K562 (cell line): ENCODE measurements around the gene SLC48A1. TPM values are rescaled to one million over a fixed set of nuclear protein-coding genes. Genes with fewer than 3 reads are reported as not detected.
A peak's percentile ranks its signal among the peaks of the same experiment; 100 is the strongest.

Source experiments
- ATAC-seq: fragments of 200-7000 bp; cut with Tn5 transposase; 3 replicates; pipeline ENCODE4 v1.9.1; 2020; ENCODE audit warnings: moderate library complexity
- BruUV-seq: library from RNA; stranded (reverse); fragments of 400-500 nt; replicated peaks from 2 replicates; lab custom pipeline; 2021; lab: Mats Ljungman, UMichigan
- CTCF ChIA-PET: fragments of 300-600 bp; formaldehyde crosslinking; extraction: SDS; loops from one replicate; lab custom pipeline; 2021; ENCODE audit warnings: low intra/inter-chr PET ratio; lab: Yijun Ruan, JAX
- POLR2A ChIA-PET: fragments of 300-600, 350-650 bp; sonication (Branson Sonifier 250); formaldehyde crosslinking; extraction: SDS; loops from one replicate; lab custom pipeline; 2021; ENCODE audit warnings: antibody characterized with exemption, inconsistent platforms; lab: Yijun Ruan, JAX
- DNase-seq, 4 experiments: peaks; one replicate each; pipeline versions ENCODE4 v3.0.0 to v3.0.0-alpha.2; 2011 to 2018; ENCODE audit warnings: low spot score in 3 of 4, mixed read lengths in 3 of 4; ENCODE audit errors: extremely low read depth in 1 of 4
- FAIRE-seq: peaks from 2 replicates; lab custom pipeline; 2011; peaks lifted over from hg19 to GRCh38; lab: Jason Lieb, UNC
- H2AFZ ChIP-seq: 2 replicates; pipeline ENCODE4 v1.6.0; 2011; ENCODE audit warnings: low read depth, low read length, control low read depth, inconsistent platforms
- H3K27ac ChIP-seq: fragments of 200-600 bp; 3 replicates; pipeline ENCODE4 v1.8.0; 2011; ENCODE audit warnings: low read depth, mild to moderate bottlenecking, control low read depth, inconsistent platforms, low read length, moderate library complexity, mixed read lengths; ENCODE audit errors: extremely low read depth
- H3K27me3 ChIP-seq, 2 experiments: fragments of 300-600 bp in 1 of 2; 2 replicates in 1 of 2; 3 replicates in 1 of 2; pipeline versions ENCODE4 v1.6.0 to v1.8.0; 2011; ENCODE audit warnings: inconsistent platforms in 2 of 2, low read length in 2 of 2, mild to moderate bottlenecking in 1 of 2, mixed read lengths in 1 of 2, moderate library complexity in 1 of 2; ENCODE audit not compliant: control insufficient read depth in 2 of 2, insufficient read depth in 2 of 2
- H3K36me3 ChIP-seq: fragments of 300-600 bp; 3 replicates; pipeline ENCODE4 v1.8.0; 2011; ENCODE audit warnings: mild to moderate bottlenecking, low read length, inconsistent platforms; ENCODE audit not compliant: control insufficient read depth, insufficient read depth
- H3K4me1 ChIP-seq, 2 experiments: fragments of 200-600 bp in 1 of 2; replicated peaks in 1 of 2; 2 replicates in 1 of 2; 3 replicates in 1 of 2; pipeline versions ENCODE4 v1.5.1 to v1.8.0; 2011; ENCODE audit warnings: inconsistent platforms in 2 of 2, low read length in 2 of 2, mild to moderate bottlenecking in 1 of 2, mixed read lengths in 1 of 2, moderate library complexity in 1 of 2; ENCODE audit not compliant: control insufficient read depth in 2 of 2, insufficient read depth in 2 of 2
- H3K4me2 ChIP-seq: 2 replicates; pipeline ENCODE4 v1.6.1; 2011; ENCODE audit warnings: low read length, control low read depth, inconsistent platforms, mixed read lengths; ENCODE audit not compliant: insufficient read depth
- H3K4me3 ChIP-seq: fragments of 200-600 bp; sonication (generic), shearing (Covaris generic); 2 replicates; pipeline ENCODE4 v1.5.1; 2016; ENCODE audit warnings: control low read depth, inconsistent platforms
- H3K79me2 ChIP-seq: fragments of 200-600 bp; 3 replicates; pipeline ENCODE4 v1.8.0; 2011; ENCODE audit warnings: low read length, inconsistent platforms; ENCODE audit not compliant: control insufficient read depth, insufficient read depth
- H3K9ac ChIP-seq, 2 experiments: 2 replicates each; pipeline versions ENCODE4 v1.6.0 to v1.6.1; 2011; ENCODE audit warnings: low read depth in 2 of 2, low read length in 2 of 2, control low read depth in 1 of 2, inconsistent platforms in 1 of 2, mild to moderate bottlenecking in 1 of 2, mixed read lengths in 1 of 2; ENCODE audit not compliant: insufficient read depth in 1 of 2
- H3K9me1 ChIP-seq: one replicate; pipeline ENCODE4 v1.6.0; 2011; ENCODE audit warnings: inconsistent platforms, mild to moderate bottlenecking, low read length, moderate library complexity; ENCODE audit not compliant: control insufficient read depth, insufficient read depth
- H3K9me3 ChIP-seq: replicated peaks from 2 replicates; pipeline ENCODE4 v1.5.1; 2011; ENCODE audit warnings: low read depth, low read length, inconsistent platforms; ENCODE audit not compliant: control insufficient read depth, insufficient read depth
- H4K20me1 ChIP-seq: replicated peaks from 2 replicates; pipeline ENCODE4 v1.6.1; 2011; ENCODE audit warnings: low read length, inconsistent platforms, mixed read lengths; ENCODE audit not compliant: control insufficient read depth, insufficient read depth
- BACH1 ChIP-seq: fragments of 200-800 bp; sonication (Bioruptor generic); IDR thresholded peaks from 2 replicates; pipeline ENCODE4 v1.6.1; 2016; ENCODE audit warnings: missing genetic modification characterization, missing compliant biosample characterization
- BCOR ChIP-seq: fragments of 450-650 bp; IDR thresholded peaks from 2 replicates; pipeline ENCODE4 v1.6.1; 2016
- BRD4 ChIP-seq: fragments of 200-600 bp; sonication (generic); IDR thresholded peaks from 2 replicates; pipeline ENCODE4 v1.6.1; 2017; ENCODE audit warnings: inconsistent platforms
- CREB5 ChIP-seq: fragments of 250-450 bp; sonication (Bioruptor Pico); IDR thresholded peaks from 2 replicates; pipeline ENCODE4 v1.5.0; 2020; ENCODE audit warnings: mild to moderate bottlenecking
- CTBP1 ChIP-seq: fragments of 450-650 bp; IDR thresholded peaks from 2 replicates; pipeline ENCODE4 v1.6.1; 2016; ENCODE audit warnings: borderline replicate concordance
- EP400 ChIP-seq: fragments of 450-650 bp; IDR thresholded peaks from 2 replicates; pipeline ENCODE4 v1.6.1; 2017; ENCODE audit warnings: antibody characterized with exemption, mild to moderate bottlenecking, moderate library complexity
- LARP7 ChIP-seq: fragments of 450-650 bp; IDR thresholded peaks from 2 replicates; pipeline ENCODE4 v1.6.1; 2016
- MCM3 ChIP-seq: fragments of 450-650 bp; IDR thresholded peaks from 2 replicates; pipeline ENCODE4 v1.6.1; 2016
- MEF2D ChIP-seq: conservative IDR thresholded peaks from 2 replicates; pipeline ENCODE4 v1.6.1; 2016; ENCODE audit warnings: low read depth, missing genetic modification characterization, missing compliant biosample characterization
- MITF ChIP-seq: IDR thresholded peaks from 2 replicates; pipeline ENCODE4 v1.6.1; 2014; ENCODE audit warnings: antibody characterized with exemption
- NELFE ChIP-seq: IDR thresholded peaks from 2 replicates; pipeline ENCODE4 v1.6.1; 2011; ENCODE audit warnings: mild to moderate bottlenecking; ENCODE audit not compliant: insufficient read depth, insufficient read length
- OTX1 ChIP-seq: fragments of 450-650 bp; formaldehyde crosslinking; IDR thresholded peaks from 2 replicates; pipeline ENCODE4 v1.4.0; 2022; ENCODE audit warnings: mild to moderate bottlenecking
- PCBP1 ChIP-seq: fragments of 200-400 bp; formaldehyde crosslinking; IDR thresholded peaks from 2 replicates; pipeline ENCODE4 v1.6.1; 2018; ENCODE audit warnings: mild to moderate bottlenecking, low read depth, low read length; ENCODE audit not compliant: poor library complexity, severe bottlenecking
- RBM22 ChIP-seq: fragments of 200-400 bp; formaldehyde crosslinking; IDR thresholded peaks from 2 replicates; pipeline ENCODE4 v1.6.1; 2018; ENCODE audit warnings: low read length, low read depth; ENCODE audit not compliant: poor library complexity, severe bottlenecking
- SETDB1 ChIP-seq: IDR thresholded peaks from one replicate; pipeline ENCODE4 v1.6.1; 2012; ENCODE audit warnings: low read length, control low read depth, inconsistent platforms
- TARDBP ChIP-seq: fragments of 450-650 bp; IDR thresholded peaks from 2 replicates; pipeline ENCODE4 v1.6.1; 2016
- THRAP3 ChIP-seq: fragments of 450-650 bp; IDR thresholded peaks from 2 replicates; pipeline ENCODE4 v1.6.1; 2016; ENCODE audit warnings: mild to moderate bottlenecking, inconsistent platforms, borderline replicate concordance
- ZBTB34 ChIP-seq: fragments of 250-450 bp; sonication (Bioruptor Pico); IDR thresholded peaks from 2 replicates; pipeline ENCODE4 v1.8.0; 2021; ENCODE audit warnings: mild to moderate bottlenecking, moderate library complexity
- ZNF239 ChIP-seq: fragments of 250-450 bp; sonication (Bioruptor Pico); IDR thresholded peaks from 2 replicates; pipeline ENCODE4 v1.4.0; 2020; ENCODE audit warnings: mild to moderate bottlenecking
- ZNF398 ChIP-seq: fragments of 250-450 bp; sonication (Bioruptor Pico); IDR thresholded peaks from 2 replicates; pipeline ENCODE4 v1.8.0; 2021; ENCODE audit warnings: moderate library complexity, mild to moderate bottlenecking, inconsistent platforms
- WGBS: fragments of 100-300 bp; shearing (Covaris generic); methylation state at CpG from one replicate; pipeline ENCODE4 v1.1.6; 2016; ENCODE audit warnings: low coverage, mixed read lengths; ENCODE audit not compliant: insufficient coverage; ENCODE audit errors: missing lambda C conversion rate; 5-methylcytosine and 5-hydroxymethylcytosine counted together
- in situ Hi-C: fragments of 300-500 bp; cut with MboI; formaldehyde crosslinking; loops from 4 replicates; pipeline ENCODE4 v1.15.0; 2018; ENCODE audit warnings: inconsistent platforms, mixed read lengths
- intact Hi-C: fragments of 100-400 bp; cut with micrococcal nuclease; formaldehyde crosslinking; loops from 2 replicates; pipeline ENCODE4 v1.14.2; 2022
- polyA plus RNA-seq, 8 experiments: library from polyadenylated mRNA; depleted of rRNA in 4 of 8; stranded (reverse) in 5 of 8; unstranded in 3 of 8; fragments of >200 nt; fragmentation: Nextera tagmentation in 2 of 8; fragmentation: Illumina TruSeq in 1 of 8; extraction: Ambion mirVana in 2 of 8; extraction: Trizol in 1 of 8; gene quantifications; 2 replicates each; pipeline versions ENCODE4 v1.2.1 to v1.2.3, GENCODE V29; 2011 to 2014; ENCODE audit warnings: inconsistent platforms in 1 of 8, missing spikeins in 1 of 8
- total RNA-seq, 7 experiments: library from RNA; depleted of rRNA in 6 of 7; stranded (reverse); fragments of >200 nt in 6 of 7; fragmentation: Illumina TruSeq in 2 of 7; extraction: Trizol in 2 of 7; gene quantifications; 2 replicates each; pipeline versions ENCODE4 v1.2.1 to v1.2.3, GENCODE V29; 2011 to 2021; ENCODE audit warnings: low replicate concordance in 1 of 7

The SLC48A1 gene
- total and polyA plus RNA-seq, 9 of the 15 experiments (the other 6 are each of a cell fraction or from before 2014, with no cell fraction given) = 10.7 to 37.5 (median 18.7) TPM

GRCh38 chr12:47739979-47740378 is 33.1 kb upstream of the SLC48A1 start:
- ChIA-PET CTCF (interaction anchor here (1.1 to 1.2 kb wide), 2 partner anchors 97 to 99 kb away, joined by 3 read pairs; no protein-coding TSS in a partner anchor), POLR2A (interaction anchor here (0.6 to 3.8 kb wide), 5 partner anchors 27 to 42 kb away, joined by 3 to 11 read pairs (median 4); no protein-coding TSS in a partner anchor)
- H3K27me3 ChIP-seq = peaks cover 0 to 18% of the 10 kb centered on the region in 2 experiments; a peak in 2 of 5 replicates
- no peak overlapping the region for H3K4me3 ChIP-seq
- no peaks in the 10 kb centered on the region for H4K20me1 ChIP-seq
- in situ Hi-C loops = no loop called here
- peak; percentile 77 for ATAC-seq
- BruUV-seq = no TSS peak
- H3K27ac ChIP-seq = no peak overlapping the region
- peak overlapping the region; percentile 22 to 68; a peak in 3 of 4 replicates for H3K9ac ChIP-seq
- WGBS = 22% methylated on average over 12 of the region's 12 CpGs
- H3K36me3 ChIP-seq = no peaks in the 10 kb centered on the region
- peak overlapping the region; percentile 90 for H2AFZ ChIP-seq
- H3K4me2 ChIP-seq = peak overlapping the region; percentile 13; the same call in 1 of the 2 replicates
- H3K9me3 ChIP-seq = no peaks in the 10 kb centered on the region
- peak; percentile 62 to 69 (median 64) for DNase-seq
- H3K79me2 ChIP-seq = no peaks in the 10 kb centered on the region
- no peaks in the 10 kb centered on the region for H3K9me1 ChIP-seq
- intact Hi-C loops = no loop called here
- peaks cover 35 to 62% of the 10 kb centered on the region in 2 experiments for H3K4me1 ChIP-seq
- FAIRE-seq = peak; percentile 15
- TF ChIP-seq NELFE = no peak
- TF ChIP-seq BCOR = no peak
- TF ChIP-seq PCBP1 = no peak
- TF ChIP-seq MEF2D = no peak
- TF ChIP-seq BRD4 = no peak
- no peak for TF ChIP-seq BACH1
- no peak for TF ChIP-seq CREB5
- TF ChIP-seq LARP7 = no peak
- no peak for TF ChIP-seq RBM22
- TF ChIP-seq MITF = no peak
- no peak for TF ChIP-seq ZBTB34
- no peak for TF ChIP-seq TARDBP
- TF ChIP-seq MCM3 = no peak
- no peak for TF ChIP-seq ZNF398
- TF ChIP-seq THRAP3 = no peak
- no peak for TF ChIP-seq ZNF239 (CRISPR knock-in tag)
- no peak for TF ChIP-seq EP400
- no peak for TF ChIP-seq OTX1
- no peak for TF ChIP-seq SETDB1
- 0 out of 2 replicates have a peak, but pooled peaks have one; percentile 12 for TF ChIP-seq CTBP1
